ENCODE results near the gene CDC6.

The CDC6 gene

GRCh38 chr17:40343219-40344119 is 55.8 kb downstream of the CDC6 start:
- FAIRE-seq (no peak), DNase-seq (ENCODE audit: insufficient read length, low spot score) (peak; percentile 79)
- TF ChIP-seq CTCF (IDR thresholded peaks at IDR 0.05; ENCODE audit: insufficient read depth, missing control alignments): no peak

- DNase-seq (ENCODE audit: insufficient read length, low spot score): no peak
Observed at GRCh38 chr17:40344421-40345160, 56.9 kb downstream of the CDC6 start.

GRCh38 chr17:40345161-40345993 is 57.7 kb downstream of the CDC6 start:
- no peak for DNase-seq (ENCODE audit: insufficient read length, low spot score)
- no peak for TF ChIP-seq CTCF (IDR thresholded peaks at IDR 0.05; ENCODE audit: insufficient read depth, missing control alignments)
- no peak for FAIRE-seq

More at GRCh38 chr17:40344421-40345160, 56.9 kb downstream of the CDC6 start:
- TF ChIP-seq CTCF (IDR thresholded peaks at IDR 0.05; ENCODE audit: insufficient read depth, missing control alignments): no peak
- no peak for FAIRE-seq

GRCh38 chr17:40345994-40346764 is 58.5 kb downstream of the CDC6 start:
- FAIRE-seq (no peak), DNase-seq (ENCODE audit: insufficient read length, low spot score) (no peak)
- TF ChIP-seq CTCF (IDR thresholded peaks at IDR 0.05; ENCODE audit: insufficient read depth, missing control alignments): no peak

- no peak for DNase-seq (ENCODE audit: insufficient read length, low spot score)
- no peak for FAIRE-seq
- no peak for TF ChIP-seq CTCF (IDR thresholded peaks at IDR 0.05; ENCODE audit: insufficient read depth, missing control alignments)
Observed at GRCh38 chr17:40346765-40347158, 59.1 kb downstream of the CDC6 start.

- TF ChIP-seq CTCF (IDR thresholded peaks at IDR 0.05; ENCODE audit: insufficient read depth, missing control alignments): no peak
- FAIRE-seq (no peak), DNase-seq (ENCODE audit: insufficient read length, low spot score) (no peak)
Observed at GRCh38 chr17:40347319-40348135, 59.8 kb downstream of the CDC6 start.

Measured in D721Med (cell line).